AG09309 (cell line): ENCODE results near the gene DISC1.

Experiments used
- DNase-seq: peaks from one replicate; pipeline ENCODE4 v3.0.0-alpha.2; 2010; ENCODE audit warnings: low read depth
- H3K4me3 ChIP-seq: 2 replicates; pipeline ENCODE4 v1.5.1; 2011; ENCODE audit warnings: mild to moderate bottlenecking, low read depth, low read length, moderate library complexity; ENCODE audit not compliant: control insufficient read depth
- CTCF ChIP-seq: IDR thresholded peaks from 2 replicates; pipeline ENCODE4 v1.5.1; 2011; ENCODE audit warnings: mild to moderate bottlenecking, low read depth, low read length, inconsistent platforms; ENCODE audit not compliant: insufficient read depth, control insufficient read depth; ENCODE audit errors: missing control alignments

DISC1 gene

GRCh38 chr1:232038706-232039677 lies 412.4 kb downstream of the DISC1 start:
- no peak for TF ChIP-seq CTCF
- no peak overlapping the region for H3K4me3 ChIP-seq
- DNase-seq, result no peak

- TF ChIP-seq CTCF, result no peak
- no peak for DNase-seq
Observed at GRCh38 chr1:232040260-232040659, 413.7 kb downstream of the DISC1 start.

GRCh38 chr1:232044728-232045127 lies 418.1 kb downstream of the DISC1 start:
- no peak for TF ChIP-seq CTCF
- no peak overlapping the region for H3K4me3 ChIP-seq
- no peak for DNase-seq

More at GRCh38 chr1:232040260-232040659, 413.7 kb downstream of the DISC1 start:
- H3K4me3 ChIP-seq, result no peak overlapping the region

- no peak for DNase-seq
- no peak overlapping the region for H3K4me3 ChIP-seq
- TF ChIP-seq CTCF, result no peak
Observed at GRCh38 chr1:232045139-232045994, 418.8 kb downstream of the DISC1 start.

GRCh38 chr1:232046451-232047306 lies 420.1 kb downstream of the DISC1 start:
- H3K4me3 ChIP-seq, result no peak overlapping the region
- DNase-seq, result no peak
- no peak for TF ChIP-seq CTCF

GRCh38 chr1:232047473-232047872 lies 420.9 kb downstream of the DISC1 start:
- TF ChIP-seq CTCF, result peak; percentile 29
- H3K4me3 ChIP-seq, result no peak overlapping the region
- no peak for DNase-seq
